T-helper 1 cell treated with Interleukin-12 subunit alpha and Interleukin-12 subunit beta and Interleukin-4 antibody, amounts not matched to agents 30 μg/mL and 1 μg/mL, for 36 hours (primary cell): Measurements from ENCODE around the gene TSKU.

ENCODE experiments used
- H3K27ac Mint-ChIP-seq: one replicate; pipeline ENCODE4 v1.8.0; 2021; ENCODE audit warnings: mild to moderate bottlenecking, mixed read lengths
- H3K27me3 Mint-ChIP-seq: one replicate; pipeline ENCODE4 v1.8.0; 2021; ENCODE audit warnings: low read depth, mixed read lengths
- H3K36me3 Mint-ChIP-seq: one replicate; pipeline ENCODE4 v1.8.0; 2021; ENCODE audit warnings: low read depth, mixed read lengths
- H3K4me1 Mint-ChIP-seq: one replicate; pipeline ENCODE4 v1.8.0; 2021; ENCODE audit warnings: low read depth, mixed read lengths
- H3K4me3 Mint-ChIP-seq: one replicate; pipeline ENCODE4 v1.8.0; 2021; ENCODE audit warnings: mild to moderate bottlenecking, moderate library complexity, mixed read lengths
- H3K9me3 Mint-ChIP-seq: one replicate; pipeline ENCODE4 v1.8.0; 2021; ENCODE audit warnings: mixed read lengths

TSKU gene

DNA sequence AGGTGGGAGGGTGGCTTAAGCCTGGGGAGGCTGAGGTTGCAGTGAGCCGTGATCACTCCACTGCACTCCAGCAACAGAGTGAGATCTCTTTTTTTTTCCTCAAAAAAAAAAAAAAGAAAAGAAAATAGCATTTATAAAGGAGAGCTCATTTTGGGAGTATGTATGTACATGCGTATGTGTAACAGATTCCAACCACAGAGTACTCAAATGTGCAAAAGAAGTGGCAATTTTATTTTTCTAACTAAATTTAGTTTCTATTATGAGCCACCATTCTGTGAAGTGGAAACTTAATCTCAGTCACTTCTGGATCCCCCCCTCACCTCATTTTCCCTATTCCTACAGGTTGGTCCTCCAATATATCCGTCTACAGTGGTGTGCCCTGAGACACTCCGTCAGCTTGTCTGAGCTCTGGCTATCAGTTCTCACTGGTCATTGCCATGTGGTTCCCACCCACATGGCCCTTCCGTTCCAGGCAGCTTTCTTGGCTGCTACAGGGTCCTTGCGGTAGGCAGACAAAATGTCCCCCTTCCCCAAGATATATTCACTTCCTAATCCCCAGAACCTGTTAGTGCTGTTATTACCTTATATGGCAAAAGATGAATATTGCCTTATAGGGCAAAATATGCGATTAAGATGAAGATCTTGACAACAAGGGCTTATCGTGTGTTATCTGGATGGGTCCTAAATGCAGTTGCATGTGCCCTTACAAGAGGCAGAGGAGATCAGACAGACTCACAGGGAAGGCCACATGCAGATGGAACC lies 35.8 kb upstream of the TSKU start:
- Mint-ChIP-seq H3K36me3 (no peaks in the 10 kb centered on the region), H3K4me3 (no peak overlapping the region), H3K4me1 (no peaks in the 10 kb centered on the region), H3K9me3 (no peaks in the 10 kb centered on the region), H3K27me3 (peaks cover 7% of the 10 kb centered on the region), H3K27ac (no peak overlapping the region)

DNA sequence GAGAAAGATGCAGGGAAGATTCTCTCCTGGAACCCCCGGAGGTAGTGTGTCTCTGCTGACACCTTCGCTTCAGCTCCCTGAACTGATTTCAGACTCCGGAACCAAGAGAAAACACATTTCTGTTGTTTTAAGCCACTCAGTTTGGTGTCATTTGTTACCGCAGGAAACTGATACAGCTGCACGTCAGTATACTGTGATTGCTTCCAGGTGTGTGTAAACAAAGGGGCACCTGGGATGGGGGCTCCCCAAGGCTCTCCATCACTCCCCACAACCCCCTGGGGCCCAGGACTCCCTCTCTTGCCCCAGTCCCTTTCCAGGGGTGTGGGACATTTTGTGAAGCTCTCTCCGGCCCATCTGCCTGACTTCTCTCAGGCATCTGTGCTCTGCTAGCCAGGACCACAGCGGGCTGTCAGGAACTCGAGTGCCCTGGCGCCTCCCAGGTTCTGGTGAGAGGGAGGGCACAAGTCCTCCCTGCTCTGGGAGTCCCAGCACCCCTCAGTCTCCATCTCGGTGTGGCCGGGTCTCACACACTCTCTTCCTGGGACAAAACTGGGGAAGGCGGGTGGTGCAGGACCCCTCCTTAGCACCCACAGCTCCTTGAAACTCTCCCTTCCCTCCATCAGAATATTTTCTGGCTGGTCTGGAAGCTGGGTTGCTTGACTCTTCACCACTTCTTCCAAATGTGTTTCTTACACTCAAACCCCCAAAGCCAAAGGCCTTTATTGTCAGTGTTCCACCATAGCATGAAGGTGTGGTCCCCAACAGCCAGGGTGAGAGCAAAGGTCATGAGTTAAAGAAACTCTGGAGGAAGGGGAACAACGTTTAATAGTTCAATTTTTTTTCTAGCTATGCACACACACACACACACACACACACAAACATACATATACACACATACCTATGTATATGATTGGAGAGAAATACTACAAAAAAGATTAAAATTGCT lies 35.0 kb upstream of the TSKU start:
- Mint-ChIP-seq H3K4me3 (no peak overlapping the region), H3K27me3 (peaks cover 7% of the 10 kb centered on the region), H3K9me3 (no peaks in the 10 kb centered on the region), H3K4me1 (no peaks in the 10 kb centered on the region), H3K27ac (no peak overlapping the region), H3K36me3 (no peaks in the 10 kb centered on the region)

DNA sequence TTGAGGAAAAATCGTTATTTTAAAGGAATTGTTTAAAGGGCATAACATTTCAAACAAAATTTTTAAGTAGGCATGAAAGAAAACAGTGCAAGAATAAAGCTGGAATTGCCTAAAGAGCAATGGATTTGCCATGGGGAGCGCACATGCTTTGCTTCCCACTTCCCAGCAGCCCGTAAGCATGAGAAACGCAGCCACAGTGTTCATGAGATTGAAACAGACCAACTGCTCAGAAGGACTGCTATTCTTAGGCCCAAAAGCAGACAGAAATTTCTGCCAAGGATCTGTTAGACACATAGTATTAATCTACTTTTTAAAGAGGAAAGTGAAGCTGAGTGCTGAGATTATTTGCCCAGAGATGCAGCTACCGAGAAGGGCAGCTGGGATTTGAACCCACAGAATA lies 34.2 kb upstream of the TSKU start:
- H3K4me3 Mint-ChIP-seq, result no peak overlapping the region
- no peaks in the 10 kb centered on the region for H3K9me3 Mint-ChIP-seq
- H3K27ac Mint-ChIP-seq, result no peak overlapping the region
- H3K4me1 Mint-ChIP-seq, result no peaks in the 10 kb centered on the region
- H3K27me3 Mint-ChIP-seq, result peaks cover 7% of the 10 kb centered on the region
- no peaks in the 10 kb centered on the region for H3K36me3 Mint-ChIP-seq

DNA sequence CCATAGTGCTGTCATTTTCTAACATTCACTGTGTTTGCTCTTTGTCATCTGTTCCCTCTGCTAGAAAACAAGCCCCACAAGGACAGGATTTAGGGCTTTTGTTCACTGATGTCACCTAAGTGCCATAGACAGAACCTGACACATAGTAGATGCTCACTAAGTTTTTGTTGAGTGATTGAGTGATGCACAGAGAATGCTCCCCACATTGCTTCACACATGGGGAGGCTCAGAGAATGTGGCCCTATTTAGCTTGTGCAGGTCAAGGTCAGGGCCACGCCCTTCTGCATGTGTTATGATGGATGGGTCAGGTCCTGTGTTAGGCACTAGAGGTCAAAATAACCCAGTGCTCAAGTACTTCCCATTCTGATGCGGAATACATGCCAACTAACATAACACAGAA lies 33.1 kb upstream of the TSKU start:
- Mint-ChIP-seq H3K4me1 (no peaks in the 10 kb centered on the region), H3K27ac (no peak overlapping the region), H3K4me3 (no peak overlapping the region), H3K36me3 (no peaks in the 10 kb centered on the region), H3K27me3 (peaks cover 7% of the 10 kb centered on the region), H3K9me3 (no peaks in the 10 kb centered on the region)

DNA sequence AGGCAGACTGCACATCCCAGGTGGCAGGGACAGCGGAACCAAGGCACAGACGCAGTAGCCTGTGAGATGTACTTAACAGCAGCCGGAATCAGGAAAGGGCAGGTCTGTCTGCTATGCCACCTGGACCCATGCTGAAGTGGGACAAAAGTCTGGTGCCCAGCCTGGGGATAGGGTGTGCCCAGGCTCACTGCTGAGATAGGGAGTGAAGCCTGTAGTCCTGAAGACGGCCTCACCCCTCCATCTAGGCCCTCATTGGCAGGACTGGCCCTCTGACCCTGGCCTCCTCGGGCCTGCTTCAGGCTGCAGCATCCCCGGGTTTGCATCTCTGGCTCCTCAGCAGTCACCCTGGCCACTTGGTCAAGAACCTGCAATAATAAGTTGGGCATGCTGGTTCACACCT lies 32.4 kb upstream of the TSKU start:
- Mint-ChIP-seq H3K27me3 (peaks cover 6% of the 10 kb centered on the region), H3K4me1 (no peaks in the 10 kb centered on the region), H3K27ac (no peak overlapping the region), H3K4me3 (no peak overlapping the region), H3K9me3 (no peaks in the 10 kb centered on the region), H3K36me3 (no peaks in the 10 kb centered on the region)

DNA sequence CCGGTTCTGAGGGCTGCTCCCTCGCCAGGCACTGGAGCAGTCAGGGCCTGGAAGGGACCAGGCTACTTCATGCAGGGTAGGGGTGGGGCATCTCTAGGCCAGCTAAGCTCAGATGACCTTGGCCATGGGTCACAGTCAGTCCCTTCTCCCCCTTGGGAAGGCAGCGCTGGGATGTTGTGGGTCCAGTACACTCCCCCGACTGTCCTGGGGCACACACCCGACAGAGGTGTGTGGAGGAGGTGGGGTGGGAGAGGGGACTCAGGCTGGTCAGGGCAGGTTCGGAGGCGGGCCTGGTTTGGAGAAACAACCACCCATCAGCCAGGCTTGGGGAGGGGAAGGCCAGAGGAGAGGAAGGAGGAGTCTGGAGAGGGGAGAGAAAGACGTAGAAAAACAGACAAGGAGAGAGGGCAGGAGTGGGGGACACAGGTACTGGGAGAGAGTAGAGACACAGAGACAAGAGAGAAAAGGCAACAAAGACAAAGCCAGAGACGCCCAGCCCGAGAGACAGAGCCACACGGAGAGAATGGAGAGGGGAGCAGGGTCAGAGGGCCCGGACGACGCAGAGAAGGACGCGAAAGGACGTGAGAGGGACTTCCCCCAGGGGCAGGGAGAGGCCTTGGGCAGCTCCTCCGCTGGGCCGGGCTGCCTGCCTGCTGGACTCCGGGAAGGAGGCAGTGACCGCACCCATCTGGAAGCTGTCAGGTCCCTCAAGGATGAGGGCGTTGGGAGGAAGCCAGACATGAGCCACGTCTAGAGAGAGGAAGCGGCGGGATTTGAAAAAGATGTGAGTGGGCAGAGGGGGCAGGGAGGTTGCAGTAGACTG lies 30.6 kb upstream of the TSKU start:
- no peak overlapping the region for H3K4me3 Mint-ChIP-seq
- no peaks in the 10 kb centered on the region for H3K4me1 Mint-ChIP-seq
- H3K27ac Mint-ChIP-seq, result no peak overlapping the region
- H3K36me3 Mint-ChIP-seq, result no peaks in the 10 kb centered on the region
- no peaks in the 10 kb centered on the region for H3K9me3 Mint-ChIP-seq
- peaks cover 2% of the 10 kb centered on the region for H3K27me3 Mint-ChIP-seq

DNA sequence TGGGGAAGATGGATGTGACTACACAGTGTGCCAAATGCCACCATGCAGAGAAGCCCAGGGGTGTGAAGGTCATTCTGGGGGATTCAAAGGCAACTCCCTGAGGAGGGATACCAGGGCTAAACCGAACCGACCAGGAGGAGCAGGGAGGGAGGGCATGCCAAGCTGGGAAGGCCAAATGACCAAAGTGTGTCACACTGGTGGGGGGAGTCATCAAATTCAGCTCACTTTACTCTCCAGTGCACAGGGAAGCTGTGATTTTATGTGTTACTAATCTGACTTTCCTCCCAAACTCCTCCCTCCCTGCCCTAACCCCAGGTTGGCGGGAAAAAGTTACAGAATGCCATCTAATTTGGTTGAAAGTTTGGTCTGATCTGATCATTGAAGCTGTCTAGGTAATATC lies 29.7 kb upstream of the TSKU start:
- Mint-ChIP-seq H3K4me3 (no peak overlapping the region), H3K27ac (no peak overlapping the region), H3K27me3 (no peaks in the 10 kb centered on the region), H3K36me3 (no peaks in the 10 kb centered on the region), H3K4me1 (no peaks in the 10 kb centered on the region), H3K9me3 (no peaks in the 10 kb centered on the region)

DNA sequence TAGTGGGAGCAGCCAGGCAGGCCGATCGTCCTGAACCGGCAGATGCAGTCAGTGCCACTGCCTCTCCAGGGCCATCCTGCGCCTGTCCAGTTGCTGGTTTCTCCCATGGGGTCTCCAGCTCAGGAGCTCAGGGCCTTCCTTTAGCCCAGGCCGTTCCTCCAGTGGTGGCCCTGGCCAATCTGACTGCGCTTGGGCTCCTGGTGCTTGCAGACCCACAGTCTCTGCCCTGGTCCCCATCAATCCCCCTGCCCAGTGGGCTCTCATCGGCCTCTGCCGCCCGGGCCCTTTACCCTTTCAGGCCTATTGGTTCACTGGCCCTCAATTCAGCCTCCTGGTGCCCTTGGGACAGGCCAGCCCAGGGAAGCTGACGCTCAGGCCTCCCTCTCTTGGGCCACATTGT lies 29.2 kb upstream of the TSKU start:
- Mint-ChIP-seq H3K27me3 (no peaks in the 10 kb centered on the region), H3K4me3 (no peak overlapping the region), H3K36me3 (no peaks in the 10 kb centered on the region), H3K4me1 (no peaks in the 10 kb centered on the region), H3K9me3 (no peaks in the 10 kb centered on the region), H3K27ac (no peak overlapping the region)

DNA sequence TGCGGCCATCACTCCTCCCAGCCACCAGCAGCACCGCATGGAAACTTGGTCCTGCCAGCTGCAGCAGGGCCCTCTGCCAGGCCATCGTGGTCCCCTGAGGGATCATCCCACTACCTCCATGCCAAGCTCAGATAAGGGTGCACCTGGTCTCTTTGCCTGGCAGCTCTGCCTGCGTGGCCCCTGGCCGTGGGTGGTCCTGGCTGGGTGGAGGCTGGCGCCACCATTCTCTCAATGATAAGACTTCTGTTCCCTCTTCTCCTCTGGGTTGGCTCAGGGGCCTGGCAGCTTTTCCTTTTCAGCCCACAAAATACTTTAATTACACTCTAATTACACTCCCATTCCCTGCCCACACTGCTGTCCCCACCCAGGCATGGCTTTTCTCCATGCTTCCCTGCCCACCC lies 26.8 kb upstream of the TSKU start:
- Mint-ChIP-seq H3K4me3 (no peak overlapping the region), H3K27me3 (no peaks in the 10 kb centered on the region), H3K4me1 (no peaks in the 10 kb centered on the region), H3K9me3 (no peaks in the 10 kb centered on the region), H3K27ac (no peak overlapping the region), H3K36me3 (no peaks in the 10 kb centered on the region)

DNA sequence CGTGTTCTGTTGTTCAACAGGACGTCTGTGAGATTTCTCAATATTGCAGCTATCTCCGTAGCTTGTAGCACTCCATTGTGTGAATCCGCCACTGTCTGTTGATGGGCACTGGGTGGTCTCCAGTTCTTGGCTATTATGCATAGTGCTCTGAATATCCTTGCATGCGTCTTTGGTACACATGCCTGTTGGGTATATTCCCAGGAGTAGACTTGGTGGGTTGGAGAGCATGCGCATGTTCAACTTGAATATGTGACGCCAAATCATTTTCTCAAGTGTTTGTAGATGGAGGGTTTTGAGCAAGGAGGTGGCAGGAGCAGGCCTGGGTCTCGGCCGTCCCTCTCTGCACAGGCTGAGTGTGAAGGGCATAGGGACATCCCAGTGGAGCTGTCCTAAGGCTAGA lies 24.8 kb upstream of the TSKU start:
- H3K36me3 Mint-ChIP-seq, result no peaks in the 10 kb centered on the region
- H3K4me1 Mint-ChIP-seq, result no peaks in the 10 kb centered on the region
- no peaks in the 10 kb centered on the region for H3K9me3 Mint-ChIP-seq
- no peak overlapping the region for H3K27ac Mint-ChIP-seq
- H3K27me3 Mint-ChIP-seq, result no peaks in the 10 kb centered on the region
- H3K4me3 Mint-ChIP-seq, result no peak overlapping the region

DNA sequence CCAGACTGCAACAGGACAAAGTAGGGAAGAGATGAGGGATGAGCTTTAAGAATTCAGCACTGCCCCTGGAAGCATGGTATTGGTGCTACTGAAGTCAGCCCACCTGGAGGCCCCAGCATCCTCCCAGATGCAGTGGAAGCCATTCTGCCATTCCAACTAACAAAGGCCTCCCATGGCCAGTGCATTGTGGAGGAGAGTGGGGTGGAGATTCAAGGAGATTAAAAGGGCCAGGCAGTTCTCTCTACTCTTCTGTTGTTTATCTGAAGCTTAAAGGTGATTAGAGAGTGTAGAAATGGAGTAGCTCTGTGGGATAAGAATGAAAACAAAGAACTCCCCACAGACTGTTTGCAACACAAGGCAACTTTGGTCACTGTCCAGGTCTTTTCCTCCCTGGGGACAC lies 24.1 kb upstream of the TSKU start:
- Mint-ChIP-seq H3K27ac (no peak overlapping the region), H3K4me3 (no peak overlapping the region), H3K4me1 (no peaks in the 10 kb centered on the region), H3K36me3 (no peaks in the 10 kb centered on the region), H3K27me3 (no peaks in the 10 kb centered on the region), H3K9me3 (no peaks in the 10 kb centered on the region)

DNA sequence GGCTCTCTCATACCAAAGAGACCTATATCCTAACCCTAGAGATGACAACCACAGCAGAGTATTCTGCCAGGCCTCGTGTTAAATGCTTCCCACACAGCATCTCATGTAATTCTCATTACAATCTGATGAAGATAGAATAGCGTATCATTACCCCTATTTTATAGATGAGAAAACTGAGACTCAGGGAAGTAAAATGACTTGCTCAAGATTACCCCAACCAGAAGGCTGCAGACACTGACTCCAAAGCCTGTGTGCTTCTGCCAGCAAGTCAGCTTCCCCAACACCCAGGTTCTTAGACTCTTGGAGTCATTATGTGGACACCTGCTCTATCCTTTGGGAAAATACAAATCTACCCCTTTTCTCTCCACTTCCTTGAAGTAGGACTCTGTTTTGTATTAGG lies 23.6 kb upstream of the TSKU start:
- no peaks in the 10 kb centered on the region for H3K4me1 Mint-ChIP-seq
- no peaks in the 10 kb centered on the region for H3K36me3 Mint-ChIP-seq

DNA sequence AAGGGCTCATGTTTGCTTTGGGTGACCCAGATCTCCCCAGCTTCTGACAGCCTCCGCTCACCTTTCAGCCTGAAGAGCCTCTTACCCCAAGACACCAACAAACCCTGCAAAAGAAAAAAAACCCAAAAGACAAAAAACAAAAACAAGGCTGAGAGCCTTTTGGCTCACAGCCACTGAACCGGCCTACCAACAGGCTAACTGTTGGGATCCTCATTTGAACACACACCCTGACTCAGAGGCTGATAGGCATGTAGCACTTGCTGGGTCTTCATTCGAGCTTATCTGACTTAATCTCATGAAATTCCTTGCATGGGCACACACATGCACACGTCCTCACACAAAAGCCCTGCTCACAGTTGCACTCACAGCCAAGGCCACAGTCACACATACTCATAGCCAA lies 22.9 kb upstream of the TSKU start:
- Mint-ChIP-seq H3K27me3 (peaks cover 1% of the 10 kb centered on the region), H3K36me3 (no peaks in the 10 kb centered on the region), H3K4me1 (no peaks in the 10 kb centered on the region), H3K4me3 (no peak overlapping the region), H3K27ac (no peak overlapping the region), H3K9me3 (no peaks in the 10 kb centered on the region)

More for the DNA sequence above, 23.6 kb upstream of the TSKU start:
- H3K4me3 Mint-ChIP-seq, result no peak overlapping the region
- no peaks in the 10 kb centered on the region for H3K9me3 Mint-ChIP-seq
- no peak overlapping the region for H3K27ac Mint-ChIP-seq
- no peaks in the 10 kb centered on the region for H3K27me3 Mint-ChIP-seq

DNA sequence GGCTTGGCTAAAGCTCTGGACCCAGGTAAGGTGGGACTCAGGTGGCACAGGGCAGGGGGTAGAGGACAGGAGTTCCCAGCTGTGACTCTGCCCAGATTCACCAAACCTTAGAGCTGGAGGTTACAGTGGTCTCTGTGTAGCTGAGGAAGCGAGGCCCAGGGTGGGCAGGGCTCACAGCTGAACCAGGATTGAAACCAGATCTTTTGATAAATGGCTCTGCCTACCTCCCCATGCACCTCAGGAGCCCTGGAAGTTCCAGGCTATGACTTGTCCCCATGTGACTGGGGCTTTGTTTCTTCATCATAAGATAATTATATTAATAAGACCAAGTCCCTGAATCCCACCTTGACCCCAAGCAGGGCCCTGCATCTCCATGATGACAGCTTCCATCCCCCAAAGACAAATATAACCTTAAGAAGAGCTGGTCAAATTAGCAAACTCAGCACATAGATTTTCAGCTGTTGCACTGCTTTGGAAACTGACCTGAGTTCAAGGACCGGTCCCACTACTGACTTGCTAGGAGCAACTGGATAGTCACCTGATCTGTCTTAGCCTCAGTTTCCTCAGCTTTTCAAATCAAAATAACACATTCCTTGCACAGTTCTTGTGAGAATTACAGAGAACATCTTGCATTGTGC lies 21.3 kb upstream of the TSKU start:
- Mint-ChIP-seq H3K4me1 (peaks cover 2% of the 10 kb centered on the region), H3K27ac (no peak overlapping the region), H3K4me3 (no peak overlapping the region), H3K9me3 (no peaks in the 10 kb centered on the region), H3K27me3 (peaks cover 5% of the 10 kb centered on the region), H3K36me3 (no peaks in the 10 kb centered on the region)
